ENCODE data around the gene ST6GALNAC3.

The ST6GALNAC3 gene

GRCh38 chr1:76287917-76288316, 213.4 kb downstream of the ST6GALNAC3 start:
- DNase-seq (ENCODE audit: low read depth): no peak

GRCh38 chr1:76288758-76289483, 214.4 kb downstream of the ST6GALNAC3 start:
- no peak for DNase-seq (ENCODE audit: low read depth)

- no peak for DNase-seq (ENCODE audit: low read depth)
Measured at GRCh38 chr1:76289692-76290091, 215.1 kb downstream of the ST6GALNAC3 start.

- DNase-seq (ENCODE audit: low read depth): no peak
Measured at GRCh38 chr1:76290271-76290670, 215.7 kb downstream of the ST6GALNAC3 start.

GRCh38 chr1:76291191-76291590, 216.6 kb downstream of the ST6GALNAC3 start:
- DNase-seq (ENCODE audit: low read depth): no peak

GRCh38 chr1:76291737-76292136, 217.2 kb downstream of the ST6GALNAC3 start:
- no peak for DNase-seq (ENCODE audit: low read depth)

GRCh38 chr1:76292418-76293184, 218.1 kb downstream of the ST6GALNAC3 start:
- DNase-seq (ENCODE audit: low read depth): no peak

GRCh38 chr1:76293831-76294230, 219.3 kb downstream of the ST6GALNAC3 start:
- no peak for DNase-seq (ENCODE audit: low read depth)

- DNase-seq (ENCODE audit: low read depth): no peak
Measured at GRCh38 chr1:76294482-76295194, 220.1 kb downstream of the ST6GALNAC3 start.

- no peak for DNase-seq (ENCODE audit: low read depth)
Measured at GRCh38 chr1:76298399-76298798, 223.9 kb downstream of the ST6GALNAC3 start.

GRCh38 chr1:76299036-76299435, 224.5 kb downstream of the ST6GALNAC3 start:
- no peak for DNase-seq (ENCODE audit: low read depth)

GRCh38 chr1:76300556-76300955, 226.0 kb downstream of the ST6GALNAC3 start:
- no peak for DNase-seq (ENCODE audit: low read depth)

- no peak for DNase-seq (ENCODE audit: low read depth)
Measured at GRCh38 chr1:76302711-76303339, 228.3 kb downstream of the ST6GALNAC3 start.

GRCh38 chr1:76303340-76303717, 228.8 kb downstream of the ST6GALNAC3 start:
- no peak for DNase-seq (ENCODE audit: low read depth)

- DNase-seq (ENCODE audit: low read depth): no peak
Measured at GRCh38 chr1:76313304-76313703, 238.8 kb downstream of the ST6GALNAC3 start.

GRCh38 chr1:76314730-76315129, 240.2 kb downstream of the ST6GALNAC3 start:
- no peak for DNase-seq (ENCODE audit: low read depth)

GRCh38 chr1:76317299-76317900, 242.9 kb downstream of the ST6GALNAC3 start:
- no peak for DNase-seq (ENCODE audit: low read depth)

- no peak for DNase-seq (ENCODE audit: low read depth)
Measured at GRCh38 chr1:76330991-76331603, 256.6 kb downstream of the ST6GALNAC3 start.

- no peak for DNase-seq (ENCODE audit: low read depth)
Measured at GRCh38 chr1:76335882-76336281, 261.3 kb downstream of the ST6GALNAC3 start.

GRCh38 chr1:76336931-76337371, 262.4 kb downstream of the ST6GALNAC3 start:
- DNase-seq (ENCODE audit: low read depth): no peak

- DNase-seq (ENCODE audit: low read depth): no peak
Measured at GRCh38 chr1:76337542-76338219, 263.1 kb downstream of the ST6GALNAC3 start.
